Measurements from ENCODE around the gene FTCD.
"Not testable (repeated sequence)": the region's sequence is repeated elsewhere in the genome, so short reads cannot be mapped to it uniquely, and the experiment has no call there.

Gene FTCD

DNA sequence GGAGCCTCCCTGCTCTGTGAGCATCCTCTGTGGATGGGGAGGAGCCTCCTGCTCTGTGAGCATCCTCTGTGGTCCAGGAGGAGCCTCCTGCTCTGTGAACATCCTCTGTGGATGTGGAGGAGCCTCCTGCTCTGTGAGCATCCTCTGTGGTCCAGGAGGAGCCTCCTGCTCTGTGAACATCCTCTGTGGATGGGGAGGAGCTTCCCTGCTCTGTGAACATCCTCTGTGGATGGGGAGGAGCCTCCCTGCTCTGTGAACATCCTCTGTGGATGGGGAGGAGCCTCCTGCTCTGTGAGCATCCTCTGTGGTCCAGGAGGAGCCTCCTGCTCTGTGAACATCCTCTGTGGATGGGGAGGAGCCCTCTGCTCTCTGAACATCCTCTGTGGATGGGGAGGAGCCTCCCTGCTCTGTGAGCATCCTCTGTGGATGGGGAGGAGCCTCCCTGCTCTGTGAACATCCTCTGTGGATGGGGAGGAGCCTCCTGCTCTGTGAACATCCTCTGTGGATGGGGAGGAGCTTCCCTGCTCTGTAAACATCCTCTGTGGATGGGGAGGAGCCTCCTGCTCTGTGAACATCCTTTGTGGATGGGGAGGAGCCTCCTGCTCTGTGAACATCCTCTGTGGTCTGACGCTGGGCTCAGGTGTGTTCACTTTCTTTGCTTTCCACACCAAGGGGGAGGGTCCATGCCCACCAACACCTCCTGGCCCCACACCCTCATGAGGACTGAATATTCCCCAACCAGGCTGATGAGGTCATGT, 15.2 kb upstream of the FTCD start:
- not testable (repeated sequence) for DNase-seq (ENCODE audit: low read depth)

DNA sequence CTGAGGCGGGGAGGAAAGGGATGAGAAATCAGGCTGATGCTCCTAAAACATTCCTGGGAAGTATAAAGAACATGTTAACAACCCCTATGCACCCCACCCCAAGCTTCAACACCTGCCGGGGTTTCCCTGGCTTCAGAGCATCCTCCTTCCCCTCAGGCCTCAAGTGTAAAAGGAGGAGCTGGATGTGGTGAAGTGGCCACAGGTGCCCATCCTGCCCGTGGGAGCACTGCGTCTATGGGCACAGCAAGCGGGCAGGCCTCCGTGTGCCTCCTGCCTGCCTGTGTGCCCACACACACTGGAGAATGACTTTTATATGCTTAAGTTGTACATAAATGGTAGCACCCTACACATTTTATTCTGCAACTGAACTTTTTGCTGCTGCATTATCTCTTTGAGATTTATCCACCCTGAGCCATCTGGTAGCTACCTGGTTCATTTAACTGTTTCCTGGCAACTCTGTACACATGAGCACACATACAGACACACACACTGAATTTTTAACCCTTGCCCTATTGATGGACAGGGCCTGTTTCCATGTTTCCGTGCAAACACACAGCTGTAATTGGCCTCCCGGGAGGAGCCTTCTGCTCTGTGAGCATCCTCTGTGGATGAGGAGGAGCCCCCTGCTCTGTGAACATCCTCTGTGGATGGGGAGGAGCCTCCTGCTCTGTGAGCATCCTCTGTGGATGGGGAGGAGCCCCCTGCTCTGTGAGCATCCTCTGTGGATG, 13.4 kb upstream of the FTCD start:
- DNase-seq (ENCODE audit: low read depth) = no peak

DNA sequence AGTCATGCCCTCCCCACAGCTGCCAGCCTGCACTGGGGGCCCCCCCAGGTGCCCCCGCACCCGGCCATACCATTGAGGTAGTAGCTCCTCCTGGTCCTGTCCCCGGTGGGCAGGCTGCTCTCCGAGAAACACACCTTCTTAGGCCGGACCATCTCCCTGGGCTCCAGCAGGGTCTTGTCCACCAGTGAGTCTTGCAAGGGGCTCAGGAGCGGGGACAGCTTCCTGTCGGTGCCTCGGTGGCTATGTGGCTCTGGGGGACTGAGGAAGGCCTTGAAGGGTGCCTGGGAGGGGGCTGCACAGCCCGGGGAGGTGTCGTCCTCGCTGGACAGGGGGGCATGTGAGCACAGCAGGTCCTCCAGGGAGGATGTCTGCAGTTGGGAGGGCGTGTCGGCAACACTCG, 12.9 kb upstream of the FTCD start:
- DNase-seq (ENCODE audit: low read depth) = no peak

DNA sequence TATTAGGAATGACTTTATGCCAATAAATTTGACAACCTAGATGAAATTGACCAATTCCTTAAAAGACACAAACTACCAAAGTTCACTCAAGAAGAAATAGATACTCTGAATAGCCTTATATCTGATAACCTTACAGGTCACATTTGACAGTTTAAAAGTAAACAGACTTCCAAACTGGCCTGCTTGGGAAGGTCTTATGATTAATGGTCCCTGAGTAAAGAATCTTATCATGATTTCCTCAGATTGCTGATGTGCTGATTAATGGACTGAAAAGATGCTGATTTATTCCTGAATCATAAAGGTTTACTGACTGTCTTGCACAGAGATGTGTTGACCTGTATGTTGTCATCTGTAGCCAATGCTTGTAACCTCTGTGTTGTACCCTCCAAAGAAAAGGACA, 9.7 kb upstream of the FTCD start:
- no peak for DNase-seq (ENCODE audit: low read depth)

DNA sequence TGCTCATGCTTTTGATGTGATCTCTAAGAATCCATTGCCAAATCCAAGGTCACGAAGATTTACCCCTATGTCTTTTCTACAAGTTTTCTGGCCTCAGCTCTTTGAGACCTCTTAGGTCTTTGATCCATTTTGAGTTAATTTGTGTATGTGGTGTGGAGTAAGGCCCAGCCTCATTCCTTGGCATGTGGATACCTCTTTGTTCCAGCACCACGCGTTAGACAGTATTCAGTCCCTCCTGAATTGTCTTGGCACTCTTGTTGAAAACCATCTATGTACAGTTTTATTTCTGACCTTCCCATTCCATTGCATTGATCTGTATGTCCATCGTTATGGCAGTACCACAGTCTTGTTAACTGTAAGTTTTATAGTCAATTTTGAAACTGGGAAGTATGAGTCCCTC, 8.0 kb upstream of the FTCD start:
- DNase-seq (ENCODE audit: low read depth) = no peak

DNA sequence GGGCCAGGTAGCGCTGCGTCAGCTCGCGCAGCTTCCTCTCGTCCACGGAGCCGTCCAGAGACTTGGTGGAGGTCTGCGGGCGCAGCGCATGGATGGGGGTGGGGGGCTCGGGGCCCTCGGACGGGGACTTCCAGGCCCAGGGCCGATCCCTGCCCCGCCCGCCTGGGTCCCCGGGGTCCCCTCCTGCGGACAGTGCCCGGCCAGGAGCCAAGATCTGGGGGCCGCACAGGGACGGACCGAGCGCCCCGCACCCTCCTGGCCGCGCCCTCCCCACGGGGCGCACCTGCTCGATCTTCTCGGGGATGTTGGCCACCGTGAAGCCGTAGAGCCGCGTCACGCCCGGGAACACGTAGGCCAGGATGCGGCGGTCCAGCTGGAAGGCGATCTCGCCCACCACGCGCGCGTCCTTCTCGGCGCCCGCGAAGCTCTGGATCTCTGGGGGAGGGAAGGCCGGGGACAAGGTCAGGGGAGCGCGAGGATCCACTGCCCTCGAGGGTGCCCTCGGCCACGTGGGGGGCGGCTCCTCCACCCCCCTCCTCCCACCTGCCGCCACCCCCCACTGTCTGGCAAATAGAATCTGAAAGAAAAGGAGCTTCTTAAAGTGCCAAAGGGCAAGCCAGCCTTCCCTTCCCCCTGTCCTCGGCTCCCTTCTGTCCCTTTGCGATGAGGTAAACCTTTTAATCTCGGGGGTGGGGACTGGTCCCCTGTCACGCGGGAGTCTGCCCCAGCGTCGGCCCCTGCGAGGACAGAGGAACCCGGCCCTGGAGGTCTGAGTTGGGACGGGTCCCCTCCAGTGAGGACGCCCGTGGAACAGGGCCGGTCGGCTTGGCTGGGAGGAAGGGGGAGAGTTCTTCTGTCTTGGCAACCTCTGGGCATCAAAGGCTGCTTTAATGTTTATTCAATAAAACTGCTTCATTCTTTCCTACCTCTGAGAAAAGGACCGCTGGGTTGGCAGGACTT, 6.5 kb upstream of the FTCD start:
- DNase-seq (ENCODE audit: low read depth) = no peak

DNA sequence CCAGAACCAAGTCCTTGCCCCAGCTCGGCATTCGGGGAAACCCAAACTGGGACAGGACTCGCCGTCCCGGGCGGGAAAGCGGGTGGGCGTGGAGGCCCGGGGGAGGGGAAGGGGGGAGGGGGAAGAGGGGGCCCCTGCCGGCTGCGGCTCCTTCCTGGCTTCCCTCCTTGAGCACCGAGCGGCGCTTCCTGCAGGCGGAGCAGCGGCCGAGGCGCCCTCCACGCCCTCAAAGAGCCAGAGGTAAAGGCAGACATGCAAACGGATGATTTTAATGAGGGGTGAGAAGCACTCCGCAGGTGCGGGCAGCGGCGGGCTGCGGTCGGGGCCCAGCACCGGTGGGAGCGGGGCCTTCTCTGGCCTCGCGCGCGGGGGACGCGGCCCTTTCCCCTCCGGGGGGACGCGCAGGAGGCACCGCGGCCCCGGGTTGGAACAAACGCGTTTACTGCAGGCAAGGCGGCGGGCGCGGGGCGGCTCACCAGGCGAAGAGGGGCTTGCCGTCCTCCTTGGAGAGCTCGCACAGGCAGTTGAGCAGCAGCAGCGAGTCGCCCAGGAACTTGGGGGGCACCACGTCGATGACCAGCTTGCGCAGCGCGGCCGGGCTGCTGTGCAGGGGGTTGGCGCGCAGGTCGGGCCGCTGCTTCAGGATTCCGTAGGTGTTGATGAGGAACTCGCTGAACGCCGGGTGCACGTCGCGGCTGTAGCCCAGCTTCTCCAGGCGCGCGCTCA, 5.7 kb upstream of the FTCD start:
- DNase-seq (ENCODE audit: low read depth) = no peak

DNA sequence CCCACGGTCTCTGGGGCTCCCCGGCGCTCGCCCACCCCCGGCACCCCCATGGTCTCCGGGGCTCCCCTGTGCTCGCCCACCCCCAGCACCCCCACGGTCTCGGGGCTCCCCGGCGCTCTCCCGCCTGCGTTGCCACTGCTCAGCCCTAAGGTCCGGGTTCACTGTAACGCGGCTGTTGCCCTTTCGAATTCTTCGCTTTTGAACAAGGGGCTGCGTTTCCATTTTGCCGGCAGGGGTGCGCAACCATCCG, 5.2 kb upstream of the FTCD start:
- no peak for DNase-seq (ENCODE audit: low read depth)

DNA sequence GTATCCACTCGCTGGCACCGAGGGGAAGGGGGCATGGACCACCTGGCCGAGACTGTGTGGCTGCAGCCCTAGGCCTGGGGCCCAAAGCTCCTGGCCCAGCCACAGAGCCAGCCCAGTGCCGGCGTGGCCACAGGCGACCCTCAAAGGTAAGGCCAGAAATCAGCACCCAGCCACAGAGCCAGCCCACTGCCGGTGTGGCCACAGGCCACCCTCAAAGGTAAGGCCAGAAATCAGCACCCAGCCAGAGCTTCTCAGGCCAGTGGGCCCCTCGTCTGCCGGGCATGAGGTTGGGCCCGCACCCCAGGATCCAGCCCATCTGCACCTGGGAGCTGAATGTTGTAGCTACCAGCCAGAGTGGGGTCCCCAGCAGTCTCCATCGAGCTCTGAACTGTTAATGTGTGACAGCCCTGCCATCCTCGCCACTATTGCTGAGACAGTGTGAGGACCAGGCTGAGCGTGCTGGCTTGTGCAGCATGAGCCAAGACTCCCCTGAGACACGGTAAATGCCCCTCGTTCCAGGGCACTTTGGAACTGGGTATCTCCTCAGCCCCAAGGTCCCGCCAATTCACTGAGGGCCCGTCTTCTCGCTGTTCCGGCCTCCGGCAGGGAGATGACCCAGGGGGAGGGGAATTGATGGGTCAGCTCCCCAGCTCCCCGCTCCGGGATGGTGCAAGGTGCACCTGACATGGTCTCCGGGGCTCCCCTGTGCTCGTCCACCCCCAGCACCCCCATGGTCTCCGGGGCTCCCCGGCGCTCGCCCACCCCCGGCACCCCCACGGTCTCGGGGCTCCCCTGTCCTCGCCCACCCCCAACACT, 4.7 kb upstream of the FTCD start:
- no peak for DNase-seq (ENCODE audit: low read depth)

DNA sequence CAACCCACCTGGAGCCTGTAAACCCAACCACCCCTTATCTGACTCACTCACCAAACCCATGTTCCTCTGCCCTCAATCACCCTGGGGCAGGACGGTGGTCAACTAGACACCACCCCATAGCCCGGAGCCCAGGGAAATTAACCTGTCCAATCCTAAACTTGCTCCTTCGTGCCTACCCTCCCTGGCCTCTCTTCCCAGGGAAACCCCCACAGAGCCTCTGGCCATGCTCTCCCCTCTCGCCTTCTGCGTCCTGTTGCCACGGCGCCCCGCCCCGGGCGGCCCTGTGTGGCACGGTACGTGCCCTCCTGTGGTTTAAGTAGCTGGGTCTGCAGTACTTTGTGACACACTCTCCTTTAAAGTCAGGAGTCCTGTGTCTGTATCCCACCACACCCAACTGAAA, 4.0 kb upstream of the FTCD start:
- DNase-seq (ENCODE audit: low read depth) = no peak

DNA sequence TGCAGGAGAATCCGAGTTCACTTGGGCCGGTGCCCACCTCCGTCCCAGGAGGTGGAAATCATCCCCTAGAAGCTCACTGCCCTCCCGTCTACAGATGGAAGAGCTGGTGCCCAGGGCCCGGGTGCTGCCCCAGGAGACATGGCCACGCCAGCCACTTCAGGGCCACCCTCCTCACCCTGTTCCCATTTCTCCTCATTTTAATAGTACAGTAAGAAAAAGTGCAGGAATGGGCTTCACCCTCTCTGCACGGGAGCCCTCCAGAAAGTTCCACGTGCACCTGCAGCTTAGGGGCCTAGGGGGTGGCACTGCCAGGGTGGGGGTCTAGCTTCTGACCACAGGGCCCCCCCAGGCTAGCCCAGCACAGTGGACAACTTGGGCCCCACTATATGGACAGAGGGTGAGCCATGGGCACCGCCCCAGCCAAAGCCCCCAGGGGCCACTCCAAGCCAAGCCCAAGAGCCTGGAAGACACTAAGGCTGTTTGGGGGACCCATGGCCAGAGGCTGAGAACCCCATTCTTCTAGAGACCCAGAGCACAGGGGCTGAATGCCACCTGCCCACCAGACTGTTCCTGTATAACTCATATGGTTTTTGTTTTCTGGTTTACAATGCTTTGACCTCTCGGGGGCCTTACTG, 3.4 kb upstream of the FTCD start:
- no peak for DNase-seq (ENCODE audit: low read depth)

DNA sequence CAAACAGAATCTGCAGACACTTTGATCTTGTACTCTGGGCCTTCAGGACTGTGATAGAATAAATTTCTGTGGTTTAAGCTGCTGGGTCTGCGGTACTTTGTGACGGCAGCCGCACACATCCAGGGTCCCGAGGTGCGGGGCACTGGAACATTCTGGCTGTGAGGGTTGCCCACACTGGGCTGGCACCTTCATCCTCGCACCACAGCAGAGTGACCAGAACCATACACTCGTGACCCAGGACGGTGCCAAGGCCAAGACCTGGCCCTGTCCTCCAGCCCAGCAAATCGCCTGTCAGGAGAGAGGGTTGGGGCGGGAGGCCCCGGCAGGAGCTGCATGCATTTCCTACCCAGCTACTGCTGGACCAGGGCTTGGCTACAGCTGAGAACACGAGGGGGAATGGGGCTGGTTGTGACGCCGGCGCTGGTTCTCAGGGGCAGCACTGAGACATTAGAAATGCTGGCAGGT, 2.6 kb upstream of the FTCD start:
- DNase-seq (ENCODE audit: low read depth) = no peak

DNA sequence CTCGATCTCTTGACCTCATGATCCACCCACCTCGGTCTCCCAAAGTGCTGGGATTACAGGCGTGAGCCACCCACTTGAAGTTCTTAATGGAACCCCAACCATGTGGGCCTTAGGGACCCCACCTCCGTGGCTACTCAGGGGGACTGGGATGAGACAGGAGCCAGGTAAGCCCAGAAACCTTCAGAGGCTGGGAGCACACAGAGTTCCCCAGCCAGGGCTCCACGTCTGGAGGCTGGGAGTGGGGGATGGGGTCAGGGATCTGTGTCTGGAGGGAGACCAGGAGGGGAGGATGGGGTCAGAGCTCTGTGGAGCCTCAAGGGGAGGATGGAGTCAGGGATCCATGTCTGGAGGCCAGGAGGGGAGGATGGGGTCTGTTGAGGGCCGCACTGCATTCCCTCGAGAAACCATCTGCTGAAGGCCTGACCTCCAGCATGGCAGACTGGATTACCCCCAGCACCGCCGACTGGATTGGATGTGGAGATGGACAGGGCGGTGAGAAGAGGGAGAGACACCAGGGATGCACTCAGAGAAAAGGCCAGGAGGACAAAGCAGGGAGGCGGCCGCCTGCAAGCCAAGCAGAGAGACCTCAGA, 2.1 kb upstream of the FTCD start:
- no peak for DNase-seq (ENCODE audit: low read depth)

DNA sequence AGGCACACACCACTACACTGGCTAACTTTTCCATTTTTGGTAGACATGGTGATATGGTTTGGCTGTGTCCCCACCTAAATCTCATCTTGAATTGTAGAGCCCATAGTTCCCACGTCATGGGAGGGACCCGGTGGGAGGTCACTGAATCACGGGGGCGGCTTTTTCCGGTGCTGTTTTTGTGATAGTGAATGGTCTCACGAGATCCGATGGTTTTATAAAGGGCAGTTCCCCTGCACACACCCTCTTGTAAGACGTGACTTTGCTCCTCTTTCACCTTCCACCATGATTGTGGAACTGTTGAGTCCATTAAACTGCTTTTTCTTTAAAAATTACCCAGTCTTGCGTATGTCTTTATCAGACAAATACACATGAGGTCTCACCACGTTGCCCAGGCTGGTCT, 1.3 kb upstream of the FTCD start:
- DNase-seq (ENCODE audit: low read depth) = no peak

DNA sequence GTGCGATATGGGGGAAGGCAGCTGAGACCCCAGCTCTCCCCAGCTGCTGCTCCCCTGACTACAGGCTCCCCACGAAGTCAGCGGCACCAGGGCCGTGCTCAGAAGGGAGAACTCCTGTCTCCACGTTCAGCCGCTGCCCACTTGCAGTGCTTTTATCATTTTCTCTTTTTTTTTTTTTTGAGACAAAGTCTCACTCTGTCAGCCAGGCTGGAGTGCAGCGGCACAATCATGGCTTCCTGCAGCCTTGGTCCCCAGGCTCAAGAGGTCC, 933 bp upstream of the FTCD start:
- no peak for DNase-seq (ENCODE audit: low read depth)

DNA sequence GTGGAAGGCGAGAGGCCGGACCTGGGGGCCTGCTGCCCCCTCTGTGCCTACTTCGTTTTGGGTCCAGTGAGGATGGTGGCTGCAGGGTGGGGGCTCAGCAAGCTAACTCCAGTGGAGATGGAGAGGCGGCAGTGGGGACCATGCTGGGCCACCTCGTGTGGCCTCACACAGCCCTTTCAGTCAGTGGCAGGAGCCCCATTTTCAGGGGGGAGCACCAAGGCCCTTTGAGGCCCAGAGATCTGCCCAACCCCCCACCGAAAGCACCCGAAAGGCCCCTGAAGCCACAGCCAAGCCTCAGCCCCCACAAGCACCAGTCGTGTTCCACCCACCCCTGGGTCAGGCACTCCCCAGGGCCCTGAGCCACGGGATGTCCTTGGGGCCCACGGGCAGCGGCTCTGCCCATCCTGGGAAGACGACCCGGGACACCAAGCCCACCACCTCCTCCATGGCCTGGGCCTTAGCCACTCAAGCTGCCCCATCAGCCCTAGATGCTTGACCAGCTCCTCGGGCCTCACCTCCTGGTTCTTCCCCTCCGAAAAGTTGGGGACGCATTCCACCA, 345 bp downstream of the FTCD start:
- DNase-seq (ENCODE audit: low read depth) = no peak

DNA sequence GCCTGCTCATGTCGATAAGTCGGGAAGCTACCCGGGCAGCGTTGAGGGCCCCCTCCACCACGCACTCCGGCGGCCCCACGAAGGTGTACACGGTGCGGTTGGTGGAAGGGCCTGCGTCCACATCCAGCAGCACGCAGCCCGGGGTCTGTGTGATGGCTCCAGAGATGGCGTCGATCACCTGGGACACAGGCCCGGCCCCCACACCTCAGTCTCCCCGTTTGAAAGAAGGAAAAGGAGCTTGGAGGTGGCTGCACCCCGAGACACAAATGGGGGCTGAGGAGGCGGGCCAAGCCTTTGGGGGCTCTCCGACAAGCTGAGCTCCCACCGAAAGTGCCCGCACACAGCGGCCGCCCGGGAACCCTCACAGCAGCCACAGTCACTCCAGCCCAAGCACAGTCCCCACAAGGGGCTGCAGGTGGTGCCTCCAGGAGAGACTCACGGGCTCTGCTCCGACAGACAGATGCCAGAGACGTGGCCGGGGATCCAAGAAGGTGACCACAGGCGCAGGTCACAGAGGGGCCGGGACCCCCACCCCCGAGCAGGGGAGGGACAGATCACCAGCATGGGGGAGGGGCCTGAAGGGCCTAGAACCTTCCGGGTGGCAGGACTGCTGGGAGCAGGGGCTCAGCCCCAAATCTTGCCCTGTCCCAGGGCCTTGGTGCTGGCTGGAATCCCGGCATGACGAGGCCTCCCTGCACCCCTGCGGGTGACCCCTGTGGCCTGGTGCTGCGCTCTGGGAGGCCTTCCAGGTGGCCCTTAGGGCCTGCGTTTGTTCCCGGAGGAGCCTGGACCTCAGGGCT, 1.0 kb downstream of the FTCD start:
- DNase-seq (ENCODE audit: low read depth) = no peak

DNA sequence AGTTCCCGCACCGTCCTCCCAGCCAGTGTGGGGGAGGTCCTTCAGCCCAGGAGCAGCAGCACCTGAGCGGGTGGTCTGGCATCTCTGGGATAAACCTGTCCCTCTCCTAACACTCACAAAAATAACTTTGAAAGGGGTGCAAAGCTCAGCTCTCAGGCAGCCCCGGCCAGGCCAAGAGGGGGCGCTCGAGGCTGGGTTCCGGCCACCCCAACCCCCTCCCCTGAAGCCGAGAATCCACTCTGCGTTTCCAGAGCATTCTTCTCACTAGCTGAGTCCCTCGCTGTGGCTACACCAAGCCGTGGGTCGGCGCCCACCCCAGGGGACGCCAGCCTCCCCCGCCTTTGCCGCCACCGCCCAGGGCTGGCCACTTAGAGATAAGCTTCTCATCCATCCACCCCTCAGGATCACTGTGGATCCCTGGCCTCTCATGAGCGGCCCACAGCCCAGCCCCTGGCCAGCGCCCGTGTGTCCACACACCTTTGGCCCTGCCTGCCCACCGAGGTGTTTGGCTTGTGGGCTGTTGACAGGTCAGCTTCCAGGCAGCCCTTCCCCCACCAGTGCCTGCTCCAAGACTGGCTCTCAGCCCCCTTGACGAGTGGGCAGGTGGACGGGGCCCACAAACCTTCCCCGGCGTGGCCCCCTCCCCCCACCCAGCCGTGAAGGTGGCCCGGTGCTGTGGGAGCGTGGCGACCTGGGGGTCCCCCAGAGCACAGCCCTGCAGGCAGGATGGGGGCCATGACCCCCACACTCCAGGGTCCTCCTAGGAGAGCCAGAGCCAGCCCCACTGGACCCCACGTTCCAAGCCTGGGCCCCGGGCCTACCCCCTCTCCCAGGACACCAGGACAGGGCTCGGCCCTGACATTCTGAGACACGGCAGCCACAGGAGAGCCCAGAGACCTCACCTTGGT, 1.9 kb downstream of the FTCD start:
- no peak for DNase-seq (ENCODE audit: low read depth)

DNA sequence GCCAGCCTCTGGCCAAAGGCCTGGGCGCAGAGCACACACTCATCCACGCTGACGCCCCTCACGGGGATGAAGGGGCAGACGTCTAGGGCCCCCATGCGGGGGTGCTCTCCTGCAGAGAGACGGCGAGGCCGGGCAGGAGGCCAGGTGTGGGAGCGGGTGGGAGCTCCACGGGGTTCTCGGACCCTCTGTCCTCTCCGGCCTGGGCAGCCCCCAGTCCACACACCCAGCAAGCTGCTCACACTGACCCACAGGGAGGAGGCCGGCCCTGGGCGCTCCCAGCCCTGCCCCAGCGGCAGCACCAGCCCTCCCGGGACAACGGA, 2.5 kb downstream of the FTCD start:
- DNase-seq (ENCODE audit: low read depth) = no peak
